PC-3 (cell line): ENCODE results near the gene CBARP. TPM values are rescaled to one million over a fixed set of nuclear protein-coding genes. Genes with fewer than 3 reads are reported as not detected.
A peak's percentile ranks its signal among the peaks of the same experiment; 100 is the strongest.

ENCODE experiments used
- ATAC-seq: fragments of 200-7000 bp; cut with Tn5 transposase; 2 replicates; pipeline ENCODE4 v1.9.1; 2020; ENCODE audit warnings: mild to moderate bottlenecking, moderate library complexity
- BruUV-seq: library from RNA; stranded (reverse); fragments of 400-500 nt; replicated peaks from 2 replicates; lab custom pipeline; 2021; lab: Mats Ljungman, UMichigan
- CTCF ChIA-PET: fragments of 300-600 bp; sonication (Branson Sonifier 250); formaldehyde crosslinking; loops from one replicate; lab custom pipeline; 2022; ENCODE audit warnings: antibody characterized with exemption; lab: Charles Lee
- POLR2A ChIA-PET: fragments of 300-600 bp; sonication (Branson Sonifier 250); formaldehyde crosslinking; loops from one replicate; lab custom pipeline; 2022; ENCODE audit warnings: antibody characterized with exemption; ENCODE audit not compliant: unreplicated experiment; lab: Charles Lee
- DNase-seq: peaks from one replicate; pipeline ENCODE4 v3.0.0-alpha.2; 2015
- H2AFZ ChIP-seq: fragments of 300-600 bp; sonication (generic); 2 replicates; pipeline ENCODE4 v1.6.0; 2016; ENCODE audit warnings: antibody characterized with exemption, low read length
- H3F3A ChIP-seq: fragments of 300-600 bp; sonication (generic); one replicate; pipeline ENCODE4 v1.6.0; 2017; ENCODE audit warnings: antibody characterized with exemption, low read length, control low read depth, mild to moderate bottlenecking; ENCODE audit not compliant: unreplicated experiment
- H3K27ac ChIP-seq: fragments of 300-600 bp; sonication (generic); 2 replicates; pipeline ENCODE4 v1.5.1; 2016; ENCODE audit warnings: mild to moderate bottlenecking, low read length
- H3K27me3 ChIP-seq: fragments of 300-600 bp; sonication (generic); 2 replicates; pipeline ENCODE4 v1.6.1; 2016; ENCODE audit warnings: low read length, mixed read lengths
- H3K36me3 ChIP-seq: fragments of 300-600 bp; sonication (generic); 2 replicates; pipeline ENCODE4 v1.6.1; 2016; ENCODE audit warnings: low read depth, mixed run types, low read length, mixed read lengths
- H3K4me1 ChIP-seq: fragments of 300-600 bp; sonication (generic); 2 replicates; pipeline ENCODE4 v1.5.1; 2016; ENCODE audit warnings: low read length; ENCODE audit not compliant: insufficient read depth
- H3K4me2 ChIP-seq: fragments of 300-600 bp; sonication (generic); 2 replicates; pipeline ENCODE4 v1.6.0; 2016; ENCODE audit warnings: low read length
- H3K4me3 ChIP-seq: fragments of 300-600 bp; sonication (generic); 2 replicates; pipeline ENCODE4 v1.5.1; 2016; ENCODE audit warnings: mild to moderate bottlenecking, low read length, mixed read lengths
- H3K79me2 ChIP-seq: fragments of 300-600 bp; sonication (generic); 2 replicates; pipeline ENCODE4 v1.6.1; 2017; ENCODE audit warnings: low read length, mixed read lengths
- H3K9ac ChIP-seq: fragments of 300-600 bp; sonication (generic); 2 replicates; pipeline ENCODE4 v1.6.0; 2016; ENCODE audit warnings: mild to moderate bottlenecking, low read length
- H3K9me2 ChIP-seq: fragments of 300-600 bp; sonication (generic); replicated peaks from 2 replicates; pipeline ENCODE4 v1.6.1; 2016; ENCODE audit warnings: mixed run types, low read length, mixed read lengths
- H3K9me3 ChIP-seq: fragments of 300-600 bp; sonication (generic); 2 replicates; pipeline ENCODE4 v1.6.1; 2016; ENCODE audit warnings: low read length, mixed read lengths
- H4K20me1 ChIP-seq: fragments of 300-600 bp; sonication (generic); 2 replicates; pipeline ENCODE4 v1.6.1; 2016; ENCODE audit warnings: low read length, mixed read lengths
- EZH2 ChIP-seq: fragments of 300-600 bp; sonication (generic); IDR thresholded peaks from one replicate; pipeline ENCODE4 v1.6.1; 2017; ENCODE audit warnings: antibody characterized with exemption, mild to moderate bottlenecking, low read length; ENCODE audit not compliant: unreplicated experiment
- EZH2phosphoT487 ChIP-seq: fragments of 300-600 bp; sonication (generic); IDR thresholded peaks from 2 replicates; pipeline ENCODE4 v1.6.1; 2018; ENCODE audit warnings: mild to moderate bottlenecking, antibody characterized with exemption, low read length, borderline replicate concordance
- intact Hi-C: fragments of 100-400 bp; cut with micrococcal nuclease; formaldehyde crosslinking; loops from 2 replicates; pipeline ENCODE4 v1.9.0; 2023
- total RNA-seq: library from RNA; depleted of rRNA; stranded (reverse); fragments of >200 nt; gene quantifications from 2 replicates; pipeline ENCODE4 v1.2.3, GENCODE V29; 2014
- TF ChIP-seq, protein P1 (sequence below): fragments of 300-600 bp; sonication (generic); conservative IDR thresholded peaks from 2 replicates; pipeline ENCODE4 v1.5.1; 2017; ENCODE audit warnings: antibody characterized with exemption, low read depth, mild to moderate bottlenecking, low read length

The CBARP gene
- total RNA-seq, 1 experiment from 2014 or later = 3.3 TPM

DNA sequence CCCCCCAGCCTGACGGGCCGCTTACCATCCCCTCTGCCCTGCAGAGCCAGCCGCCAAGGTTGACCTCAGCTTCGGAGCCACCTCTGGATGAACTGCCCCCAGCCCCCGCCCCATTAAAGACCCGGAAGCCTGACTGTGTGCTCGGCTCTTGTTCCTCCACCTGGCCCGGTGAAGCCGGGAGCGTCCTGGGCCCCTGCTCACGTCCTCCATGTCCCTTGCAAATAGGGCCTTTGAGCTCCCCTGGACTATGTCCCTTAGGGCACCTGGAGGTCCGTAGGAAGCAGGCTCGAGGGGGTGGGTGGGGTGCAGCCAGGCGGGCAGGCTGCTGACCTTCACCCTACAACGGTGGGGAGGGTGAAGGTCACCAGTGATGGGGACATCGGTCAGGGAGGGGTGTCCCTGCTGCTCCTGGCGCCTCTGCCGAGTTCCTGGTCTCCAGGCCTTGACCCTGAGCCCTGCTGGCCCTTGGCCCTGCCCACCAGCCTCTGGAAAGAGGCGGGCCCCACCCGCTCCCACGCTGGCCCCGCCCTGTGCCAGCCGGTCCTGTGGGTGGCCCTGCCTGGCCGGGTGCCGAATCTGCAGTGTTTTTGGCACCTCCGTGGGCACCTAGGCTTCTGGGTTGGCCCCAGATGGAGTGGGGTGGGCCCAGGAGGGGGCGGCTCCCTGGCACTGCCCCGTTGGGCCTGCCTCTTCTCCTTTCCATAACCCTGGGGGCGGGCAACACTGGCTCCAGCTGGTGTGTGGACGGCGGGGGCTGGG lies 7.1 kb upstream of the CBARP start:
- ATAC-seq (no peak), DNase-seq (no peak)
- H3K27ac ChIP-seq = no peak overlapping the region
- intact Hi-C loops = loop anchor here (1.0 kb wide), 1 partner anchor 21 kb away; no protein-coding TSS in a partner anchor
- H4K20me1 ChIP-seq = no peaks in the 10 kb centered on the region
- TF ChIP-seq, protein P1, sequence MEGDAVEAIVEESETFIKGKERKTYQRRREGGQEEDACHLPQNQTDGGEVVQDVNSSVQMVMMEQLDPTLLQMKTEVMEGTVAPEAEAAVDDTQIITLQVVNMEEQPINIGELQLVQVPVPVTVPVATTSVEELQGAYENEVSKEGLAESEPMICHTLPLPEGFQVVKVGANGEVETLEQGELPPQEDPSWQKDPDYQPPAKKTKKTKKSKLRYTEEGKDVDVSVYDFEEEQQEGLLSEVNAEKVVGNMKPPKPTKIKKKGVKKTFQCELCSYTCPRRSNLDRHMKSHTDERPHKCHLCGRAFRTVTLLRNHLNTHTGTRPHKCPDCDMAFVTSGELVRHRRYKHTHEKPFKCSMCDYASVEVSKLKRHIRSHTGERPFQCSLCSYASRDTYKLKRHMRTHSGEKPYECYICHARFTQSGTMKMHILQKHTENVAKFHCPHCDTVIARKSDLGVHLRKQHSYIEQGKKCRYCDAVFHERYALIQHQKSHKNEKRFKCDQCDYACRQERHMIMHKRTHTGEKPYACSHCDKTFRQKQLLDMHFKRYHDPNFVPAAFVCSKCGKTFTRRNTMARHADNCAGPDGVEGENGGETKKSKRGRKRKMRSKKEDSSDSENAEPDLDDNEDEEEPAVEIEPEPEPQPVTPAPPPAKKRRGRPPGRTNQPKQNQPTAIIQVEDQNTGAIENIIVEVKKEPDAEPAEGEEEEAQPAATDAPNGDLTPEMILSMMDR = no peak; the same call in 1 of the 2 replicates
- TF ChIP-seq EZH2phosphoT487 = no peak
- H3K79me2 ChIP-seq = peaks cover 46% of the 10 kb centered on the region
- no peaks in the 10 kb centered on the region for H3K9me3 ChIP-seq
- no TSS peak for BruUV-seq
- peak overlapping the region; percentile 84 for H3K4me2 ChIP-seq
- H3F3A ChIP-seq = no peaks in the 10 kb centered on the region
- H3K27me3 ChIP-seq = no peaks in the 10 kb centered on the region
- no peak overlapping the region; the same call in 1 of the 2 replicates for H3K9ac ChIP-seq
- peaks cover 37% of the 10 kb centered on the region for H3K4me1 ChIP-seq
- H3K9me2 ChIP-seq = no peaks in the 10 kb centered on the region
- H2AFZ ChIP-seq = no peak overlapping the region
- CTCF ChIA-PET = interaction anchor here (0.6 to 2.6 kb wide), 8 partner anchors 17 to 1023 kb away, joined by 3 to 124 read pairs (median 4); partner anchors contain the start of genes CIRBP and FAM174C
- H3K4me3 ChIP-seq = no peak overlapping the region; the same call in 1 of the 2 replicates
- H3K36me3 ChIP-seq = no peaks in the 10 kb centered on the region
- POLR2A ChIA-PET = interaction anchor here (1.8 kb wide), 1 partner anchor 24 kb away, joined by 6 read pairs; no protein-coding TSS in a partner anchor

DNA sequence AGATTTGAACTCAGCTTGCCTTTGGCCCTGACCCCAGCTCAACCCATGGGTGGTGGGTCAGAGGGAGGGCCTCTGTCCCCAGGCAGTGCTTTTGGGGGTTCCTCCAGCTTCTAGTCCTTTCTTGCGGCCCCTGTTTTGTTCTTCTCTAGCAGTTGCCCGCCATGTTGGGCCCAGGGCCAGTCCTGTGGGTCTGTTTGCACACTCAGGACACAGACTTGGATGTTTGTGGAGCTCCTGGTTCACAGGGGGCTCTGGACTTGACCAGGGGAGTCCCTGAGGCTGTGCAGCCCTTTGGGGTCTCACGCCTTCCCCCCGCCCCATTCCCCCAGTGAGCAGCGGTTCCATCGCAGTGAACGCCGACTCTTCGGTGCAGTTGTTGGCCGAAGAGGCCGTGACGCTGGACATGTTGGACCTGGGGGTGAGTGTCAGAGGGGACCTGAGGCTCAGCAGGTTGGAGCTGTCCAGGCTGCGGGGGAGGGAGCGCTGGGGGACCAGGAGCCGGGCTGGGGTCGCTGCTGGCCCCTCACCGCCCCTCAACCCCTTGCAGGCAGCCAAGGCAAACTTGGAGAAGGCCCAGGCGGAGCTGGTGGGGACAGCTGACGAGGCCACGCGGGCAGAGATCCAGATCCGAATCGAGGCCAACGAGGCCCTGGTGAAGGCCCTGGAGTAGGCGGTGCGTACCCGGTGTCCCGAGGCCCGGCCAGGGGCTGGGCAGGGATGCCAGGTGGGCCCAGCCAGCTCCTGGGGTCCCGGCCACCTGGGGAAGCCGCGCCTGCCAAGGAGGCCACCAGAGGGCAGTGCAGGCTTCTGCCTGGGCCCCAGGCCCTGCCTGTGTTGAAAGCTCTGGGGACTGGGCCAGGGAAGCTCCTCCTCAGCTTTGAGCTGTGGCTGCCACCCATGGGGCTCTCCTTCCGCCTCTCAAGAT lies 6.2 kb upstream of the CBARP start:
- Histone ChIP-seq H4K20me1 (no peaks in the 10 kb centered on the region), H3F3A (no peaks in the 10 kb centered on the region), H3K4me3 (peak overlapping the region; percentile 86), H2AFZ (no peak overlapping the region), H3K27me3 (no peaks in the 10 kb centered on the region), H3K79me2 (peaks cover 44% of the 10 kb centered on the region), H3K36me3 (no peaks in the 10 kb centered on the region), H3K27ac (no peak overlapping the region), H3K9me3 (no peaks in the 10 kb centered on the region), H3K4me2 (peak overlapping the region; percentile 84), H3K4me1 (peaks cover 37% of the 10 kb centered on the region), H3K9me2 (no peaks in the 10 kb centered on the region), H3K9ac (no peak overlapping the region)
- DNase-seq (peak; percentile 72), ATAC-seq (peak; percentile 27)
- BruUV-seq = no TSS peak
- no peak for TF ChIP-seq EZH2
- TF ChIP-seq, protein P1 = peak; percentile 87
- TF ChIP-seq EZH2phosphoT487 = no peak
- intact Hi-C loops = loop anchor here (1.0 kb wide), 1 partner anchor 22 kb away; no protein-coding TSS in a partner anchor
- ChIA-PET POLR2A (interaction anchor here (1.8 kb wide), 1 partner anchor 25 kb away, joined by 6 read pairs; no protein-coding TSS in a partner anchor), CTCF (interaction anchor here (0.5 to 2.6 kb wide), 9 partner anchors 18 to 1024 kb away, joined by 3 to 124 read pairs (median 5); partner anchors contain the start of genes CIRBP and FAM174C)
